Keratinocyte (primary cell): ENCODE measurements around the gene ENTPD2.

Experiments
- EZH2 ChIP-seq: IDR thresholded peaks from one replicate; pipeline ENCODE4 v1.6.1; 2012; ENCODE audit warnings: inconsistent platforms, mild to moderate bottlenecking, low read length, moderate library complexity
- TF ChIP-seq, protein P1 (sequence below), 3 experiments: IDR thresholded peaks in 1 of 3; conservative IDR thresholded peaks in 1 of 3; optimal IDR thresholded peaks in 1 of 3; 2 replicates in 2 of 3; 3 replicates in 1 of 3; pipeline versions ENCODE3 to v1.5.1; 2011; ENCODE audit warnings: low read length in 3 of 3, mild to moderate bottlenecking in 3 of 3, moderate library complexity in 2 of 3, control low read depth in 1 of 3, inconsistent platforms in 1 of 3; ENCODE audit not compliant: insufficient read depth in 2 of 3; ENCODE audit errors: extremely low read depth in 1 of 3

DNA sequence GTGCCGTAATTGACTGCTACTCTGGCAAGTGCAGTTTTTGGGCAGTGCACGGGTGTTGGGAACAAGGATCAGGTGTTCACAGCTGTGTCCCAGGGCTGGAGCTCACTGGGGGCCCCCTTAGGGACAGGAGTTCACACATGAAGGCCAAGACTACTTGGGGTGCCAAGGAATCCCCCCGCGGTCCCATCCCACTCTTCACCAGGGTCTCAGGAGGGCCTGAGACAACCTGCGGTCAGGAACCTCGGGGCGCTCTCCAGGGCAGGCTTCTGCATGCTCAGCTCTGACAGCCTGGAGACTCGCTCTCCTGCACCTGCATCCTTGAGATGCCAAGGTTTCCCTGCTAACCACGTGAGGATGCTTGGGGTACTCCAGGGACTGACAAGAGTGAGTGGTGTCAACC is 30.7 kb upstream of the ENTPD2 start:
- TF ChIP-seq, protein P1, sequence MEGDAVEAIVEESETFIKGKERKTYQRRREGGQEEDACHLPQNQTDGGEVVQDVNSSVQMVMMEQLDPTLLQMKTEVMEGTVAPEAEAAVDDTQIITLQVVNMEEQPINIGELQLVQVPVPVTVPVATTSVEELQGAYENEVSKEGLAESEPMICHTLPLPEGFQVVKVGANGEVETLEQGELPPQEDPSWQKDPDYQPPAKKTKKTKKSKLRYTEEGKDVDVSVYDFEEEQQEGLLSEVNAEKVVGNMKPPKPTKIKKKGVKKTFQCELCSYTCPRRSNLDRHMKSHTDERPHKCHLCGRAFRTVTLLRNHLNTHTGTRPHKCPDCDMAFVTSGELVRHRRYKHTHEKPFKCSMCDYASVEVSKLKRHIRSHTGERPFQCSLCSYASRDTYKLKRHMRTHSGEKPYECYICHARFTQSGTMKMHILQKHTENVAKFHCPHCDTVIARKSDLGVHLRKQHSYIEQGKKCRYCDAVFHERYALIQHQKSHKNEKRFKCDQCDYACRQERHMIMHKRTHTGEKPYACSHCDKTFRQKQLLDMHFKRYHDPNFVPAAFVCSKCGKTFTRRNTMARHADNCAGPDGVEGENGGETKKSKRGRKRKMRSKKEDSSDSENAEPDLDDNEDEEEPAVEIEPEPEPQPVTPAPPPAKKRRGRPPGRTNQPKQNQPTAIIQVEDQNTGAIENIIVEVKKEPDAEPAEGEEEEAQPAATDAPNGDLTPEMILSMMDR (optimal IDR thresholded peaks at IDR 0.05 in 1 of 3, IDR thresholded peaks at IDR 0.05 in 1 of 3, conservative IDR thresholded peaks at IDR 0.05 in 1 of 3; ENCODE audit: extremely low read depth in 1 of 3, insufficient read depth in 2 of 3, low read length in 3 of 3) = no peak
- TF ChIP-seq EZH2 = no peak
